Activated effector memory CD4-positive, alpha-beta T cell treated with anti-CD3 and anti-CD28 coated beads, Interleukin-2, amount 50 U/mL, for 16 hours (primary cell): ENCODE results near the gene COX19.

ENCODE experiments used
- DNase-seq: peaks from one replicate; pipeline ENCODE4 v3.0.0-alpha.2; 2020

The COX19 gene

GRCh38 chr7:922334-923107 is 52.8 kb downstream of the COX19 start:
- peak; percentile 79 for DNase-seq

GRCh38 chr7:921581-922333 is 53.6 kb downstream of the COX19 start:
- DNase-seq: peak; percentile 71

- DNase-seq: no peak
These were observed 54.3 kb downstream of the COX19 start for GRCh38 chr7:921071-921461.

GRCh38 chr7:920351-921070 is 54.8 kb downstream of the COX19 start:
- peak; percentile 74 for DNase-seq

GRCh38 chr7:919924-920341 is 55.4 kb downstream of the COX19 start:
- DNase-seq: no peak

- peak; percentile 34 for DNase-seq
These were observed 56.3 kb downstream of the COX19 start for GRCh38 chr7:919114-919442.

DNA sequence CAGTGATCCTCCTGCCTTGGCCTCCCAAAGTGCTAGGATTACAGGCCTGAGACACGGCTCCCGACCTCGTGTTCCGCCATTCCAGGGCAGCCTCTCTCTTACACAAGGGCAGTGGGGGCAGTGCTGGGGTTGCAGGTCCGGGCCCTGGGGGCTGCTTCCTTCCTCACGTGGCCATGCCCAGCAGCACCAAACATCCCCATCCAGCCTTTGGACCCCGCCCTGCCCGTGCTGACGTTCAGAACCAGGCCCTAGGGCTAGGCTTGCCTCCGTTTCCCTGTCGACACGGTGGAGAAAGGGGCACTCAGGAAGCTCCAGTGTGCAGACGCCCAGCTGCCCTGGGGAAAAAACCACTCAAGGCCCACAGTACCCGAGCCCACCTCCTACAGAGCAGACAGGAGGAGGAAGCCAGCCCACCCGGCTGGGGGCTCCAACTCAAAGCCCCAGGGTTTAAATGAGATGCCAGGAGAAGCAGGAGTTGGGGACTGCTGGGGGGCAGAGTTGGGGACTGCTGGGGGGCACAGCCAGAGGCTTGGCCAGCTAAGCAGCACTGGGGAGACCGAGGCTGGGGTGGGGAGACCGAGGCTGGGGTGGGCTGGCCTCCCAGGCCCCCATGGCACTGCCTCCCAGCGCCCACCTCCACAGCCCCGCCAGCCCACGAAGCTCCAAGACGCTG is 56.8 kb downstream of the COX19 start:
- DNase-seq: peak; percentile 61

- DNase-seq: peak; percentile 54
These were observed 57.3 kb downstream of the COX19 start for GRCh38 chr7:918118-918425.

DNA sequence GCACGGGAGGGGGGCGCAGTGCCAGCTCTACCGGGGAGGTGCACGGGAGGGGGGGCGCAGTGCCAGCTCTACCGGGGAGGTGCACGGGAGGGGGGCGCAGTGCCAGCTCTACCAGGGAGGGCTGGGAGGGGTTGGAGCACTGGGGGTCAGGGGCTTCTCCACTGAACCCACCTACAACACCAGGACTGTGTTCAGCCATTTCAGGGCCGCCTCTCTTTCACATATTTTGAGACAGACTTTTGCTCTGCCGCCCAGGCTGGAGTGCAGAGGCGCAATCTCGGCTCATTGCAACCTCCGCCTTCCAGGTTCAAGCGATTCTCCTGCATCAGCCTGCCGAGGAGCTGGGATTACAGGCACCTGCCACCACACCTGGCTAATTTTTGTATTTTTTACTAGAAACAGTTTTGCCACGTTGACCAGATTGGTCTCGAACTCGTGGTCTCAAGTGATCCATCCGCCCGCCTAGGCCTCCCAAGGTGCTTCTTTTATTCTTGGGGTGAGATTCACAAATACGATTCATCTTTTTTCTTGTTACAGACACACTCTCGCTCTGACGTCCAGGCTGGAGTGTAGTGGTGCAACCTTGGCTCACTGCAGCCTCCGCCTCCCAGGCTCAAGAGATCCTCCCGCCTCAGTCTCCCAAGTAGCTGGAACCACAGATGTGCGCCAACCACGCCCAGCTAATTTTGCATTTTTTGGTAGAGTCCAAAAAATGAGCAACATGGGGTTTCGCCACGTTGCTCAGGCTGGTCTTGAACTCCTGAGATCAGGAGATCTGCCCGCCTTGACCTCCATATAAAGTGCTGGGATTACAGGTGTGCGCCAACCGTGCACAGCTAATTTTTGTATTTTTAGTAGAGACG is 57.9 kb downstream of the COX19 start:
- DNase-seq: peak; percentile 46

GRCh38 chr7:916291-916941 is 58.9 kb downstream of the COX19 start:
- DNase-seq: peak; percentile 58
